Endothelial cell of umbilical vein (primary cell): ENCODE data around the gene PLEKHG3.

Source experiments
- CTCF ChIP-seq, 2 donors: IDR thresholded peaks; 1 replicate in 1 of 2; 2 replicates in 1 of 2; pipeline ENCODE4 v1.5.1; 2011; ENCODE audit warnings: low read length in 2 of 2, mild to moderate bottlenecking in 2 of 2, moderate library complexity in 2 of 2, control low read depth in 1 of 2, inconsistent platforms in 1 of 2, low read depth in 1 of 2; ENCODE audit not compliant: insufficient read depth in 1 of 2; ENCODE audit errors: extremely low read depth in 1 of 2
- POLR2AphosphoS5 ChIP-seq: IDR thresholded peaks from 2 replicates; pipeline ENCODE4 v1.6.1; 2012; ENCODE audit warnings: low read depth, mild to moderate bottlenecking, control low read depth, low read length, moderate library complexity; ENCODE audit not compliant: insufficient read depth

- TF ChIP-seq CTCF (IDR thresholded peaks at IDR 0.05; ENCODE audit: extremely low read depth in 1 of 2, insufficient read depth in 1 of 2, low read depth in 1 of 2, low read length in 2 of 2) (no peak), POLR2AphosphoS5 (no peak)
Measured at GRCh38 chr14:64680013-64680713, 24.1 kb upstream of the PLEKHG3 start.
